Thyroid gland (tissue), 4 donors: ENCODE results near the gene PPP2R5C. TPM values are rescaled to one million over a fixed set of nuclear protein-coding genes. Genes with fewer than 3 reads are reported as not detected.

Experiments
- DNase-seq, 2 donors: peaks; one replicate each; pipeline ENCODE4 v3.0.0-alpha.2; 2019
- H3K27ac ChIP-seq, 3 donors: fragments of 200-600 bp; sonication (generic); 1 replicate in 2 of 3; 2 replicates in 1 of 3; pipeline ENCODE4 v1.5.1; 2016 to 2019; ENCODE audit warnings: mild to moderate bottlenecking in 1 of 3, moderate library complexity in 1 of 3
- H3K27me3 ChIP-seq: fragments of 200-600 bp; sonication (generic); one replicate; pipeline ENCODE4 v1.5.1; 2019
- H3K36me3 ChIP-seq, 2 donors: fragments of 200-600 bp; sonication (generic); one replicate each; pipeline ENCODE4 v1.5.1; 2016 to 2019
- H3K4me1 ChIP-seq, 2 donors: fragments of 200-600 bp; sonication (generic); one replicate each; pipeline ENCODE4 v1.5.1; 2017 to 2019
- H3K4me3 ChIP-seq, 3 donors: fragments of 200-600 bp; sonication (generic); replicated peaks in 1 of 3; 1 replicate in 2 of 3; 2 replicates in 1 of 3; pipeline ENCODE4 v1.5.1; 2016; ENCODE audit warnings: mild to moderate bottlenecking in 1 of 3
- H3K9me3 ChIP-seq: fragments of 200-600 bp; sonication (generic); one replicate; pipeline ENCODE4 v1.5.1; 2017
- CTCF ChIP-seq, 6 experiments: fragments of 200-600 bp in 3 of 6; fragments of 450-650 bp in 3 of 6; sonication (generic) in 3 of 6; IDR thresholded peaks; one replicate each; pipeline ENCODE4 v1.5.1; 2016 to 2019; ENCODE audit warnings: antibody characterized with exemption in 6 of 6, mild to moderate bottlenecking in 2 of 6, inconsistent platforms in 1 of 6, moderate library complexity in 1 of 6
- POLR2A ChIP-seq, 2 donors: fragments of 450-650 bp; IDR thresholded peaks; one replicate each; pipeline ENCODE4 v1.6.1; 2017; ENCODE audit warnings: antibody characterized with exemption in 2 of 2, mild to moderate bottlenecking in 2 of 2, moderate library complexity in 1 of 2
- WGBS, 2 donors: methylation state at CpG; one replicate each; pipeline ENCODE4 v1.1.5; 2017; 5-methylcytosine and 5-hydroxymethylcytosine counted together
- intact Hi-C: fragments of 100-400 bp; cut with DNase I; formaldehyde crosslinking; loops from one replicate; pipeline ENCODE4 v1.15.1; 2023
- total RNA-seq, 4 donors: library from RNA; depleted of rRNA; stranded (reverse); fragments of >200 nt; gene quantifications; one replicate each; pipeline ENCODE4 v1.2.3, GENCODE V29; 2016

The PPP2R5C gene
- total RNA-seq, 4 donors from 2014 or later: 105 to 209 (median 141) TPM

- H3K27ac ChIP-seq: no peak overlapping the region
- peaks cover 11 to 15% of the 10 kb centered on the region in 2 donors for H3K4me1 ChIP-seq
- TF ChIP-seq CTCF (IDR thresholded peaks at IDR 0.05) (no peak), POLR2A (IDR thresholded peaks at IDR 0.05) (no peak)
- no peaks in the 10 kb centered on the region for H3K27me3 ChIP-seq
- intact Hi-C loops: no loop called here
- no peak for DNase-seq
- no peaks in the 10 kb centered on the region for H3K36me3 ChIP-seq
- WGBS, 2 donors: 89 to 91% methylated on average over 6 of the region's 6 CpGs
- H3K4me3 ChIP-seq: no peak overlapping the region
- no peaks in the 10 kb centered on the region for H3K9me3 ChIP-seq
Observed at GRCh38 chr14:101776344-101776743, 14.8 kb downstream of the PPP2R5C start.

GRCh38 chr14:101780390-101780789 is 18.9 kb downstream of the PPP2R5C start:
- Histone ChIP-seq H3K4me1 (peaks cover 16% of the 10 kb centered on the region in 2 donors), H3K9me3 (no peaks in the 10 kb centered on the region), H3K4me3 (peak overlapping the region in 1 of 3 donors; percentile 46), H3K36me3 (no peaks in the 10 kb centered on the region), H3K27ac (no peak overlapping the region), H3K27me3 (no peaks in the 10 kb centered on the region)
- peak; percentile 31 to 36 for DNase-seq
- intact Hi-C loops: no loop called here
- WGBS, 2 donors: 36 to 43% methylated on average over 11 of the region's 11 CpGs
- TF ChIP-seq CTCF (IDR thresholded peaks at IDR 0.05): no peak
- no peak for TF ChIP-seq POLR2A (IDR thresholded peaks at IDR 0.05)

- H3K9me3 ChIP-seq: no peaks in the 10 kb centered on the region
- peaks cover 16% of the 10 kb centered on the region in 2 donors for H3K4me1 ChIP-seq
- no peak overlapping the region for H3K27ac ChIP-seq
- DNase-seq: peak; percentile 37 to 39
- H3K36me3 ChIP-seq: no peaks in the 10 kb centered on the region
- no peaks in the 10 kb centered on the region for H3K27me3 ChIP-seq
- peak overlapping the region in 1 of 3 donors; percentile 46 for H3K4me3 ChIP-seq
- intact Hi-C loops: no loop called here
- 12 to 32% methylated on average over 4 to 13 of the region's 15 CpGs for WGBS, 2 donors
- TF ChIP-seq POLR2A (IDR thresholded peaks at IDR 0.05) (no peak), CTCF (IDR thresholded peaks at IDR 0.05) (no peak)
Observed at GRCh38 chr14:101780887-101781239, 19.4 kb downstream of the PPP2R5C start.

GRCh38 chr14:101781240-101782061 is 19.9 kb downstream of the PPP2R5C start:
- peak; percentile 14 to 25 for DNase-seq
- no peaks in the 10 kb centered on the region for H3K27me3 ChIP-seq
- 3 to 4% methylated on average over 18 to 24 of the region's 67 CpGs for WGBS, 2 donors
- TF ChIP-seq POLR2A (IDR thresholded peaks at IDR 0.05) (no peak), CTCF (IDR thresholded peaks at IDR 0.05) (no peak)
- H3K27ac ChIP-seq: no peak overlapping the region
- H3K9me3 ChIP-seq: no peaks in the 10 kb centered on the region
- H3K4me1 ChIP-seq: peaks cover 16% of the 10 kb centered on the region in 2 donors
- peak overlapping the region in 2 of 3 donors; percentile 37 to 46 for H3K4me3 ChIP-seq
- no peaks in the 10 kb centered on the region for H3K36me3 ChIP-seq
- intact Hi-C loops: no loop called here

GRCh38 chr14:101783260-101784016 is 21.9 kb downstream of the PPP2R5C start:
- Histone ChIP-seq H3K9me3 (no peaks in the 10 kb centered on the region), H3K27me3 (no peaks in the 10 kb centered on the region), H3K36me3 (no peaks in the 10 kb centered on the region), H3K4me3 (no peak overlapping the region), H3K4me1 (peaks cover 16% of the 10 kb centered on the region in 2 donors), H3K27ac (no peak overlapping the region)
- intact Hi-C loops: no loop called here
- no peak for TF ChIP-seq CTCF (IDR thresholded peaks at IDR 0.05)
- TF ChIP-seq POLR2A (IDR thresholded peaks at IDR 0.05): no peak
- DNase-seq: no peak
- 88 to 98% methylated on average over 12 of the region's 12 CpGs for WGBS, 2 donors
